Heart left ventricle (tissue), 13 donors: ENCODE measurements around the gene PIK3C2G.

Experiments
- POLR2A ChIP-seq, 2 donors: fragments of 450-650 bp; IDR thresholded peaks; one replicate each; pipeline ENCODE4 v1.6.1; 2017; ENCODE audit warnings: antibody characterized with exemption in 2 of 2, mild to moderate bottlenecking in 2 of 2, moderate library complexity in 2 of 2
- TF ChIP-seq, protein P1 (sequence below), 12 donors: fragments of 200-600 bp; sonication (generic) in 4 of 12; IDR thresholded peaks; one replicate each; pipeline versions ENCODE4 v1.5.0 to v1.8.0; 2018 to 2022; ENCODE audit warnings: antibody characterized with exemption in 12 of 12, mild to moderate bottlenecking in 5 of 12
- donor health status: ischemic (EF 13 %, LVEDD 7.1; RV severe dilation, severe dysfunction).
- donor health status: DM: no; HTN: yes; CAD: no.
- donor health status: DM: no; HTN: no; CAD: no.
- donor health status: ischemic (EF 25% LVEDD 6.9; RV normal size, moderate dysfunction).
- donor health status: ischemic (EF 25% LVEDD 5.7; RV mildly dilated, moderate dysfunction).
- donor health status: ischemic (EF 35%, LVEDD 5.7; RV mildly dilated, moderate dysfunction).
- donor health status: nonischemic (EF 11% LVEDD 7.7; RV severe dilation, severe dysfunction).
- donor health status: DM: yes; HTN: yes; CAD: no.
- donor health status: PGD.
- donor health status: ischemic (EF 29% LVEDD 5.4; RV normal size, mild dysfunction).
- donor health status: nonischemic (EF 23%, LVEDD 6.1; RV moderate dilation, normal function).

DNA sequence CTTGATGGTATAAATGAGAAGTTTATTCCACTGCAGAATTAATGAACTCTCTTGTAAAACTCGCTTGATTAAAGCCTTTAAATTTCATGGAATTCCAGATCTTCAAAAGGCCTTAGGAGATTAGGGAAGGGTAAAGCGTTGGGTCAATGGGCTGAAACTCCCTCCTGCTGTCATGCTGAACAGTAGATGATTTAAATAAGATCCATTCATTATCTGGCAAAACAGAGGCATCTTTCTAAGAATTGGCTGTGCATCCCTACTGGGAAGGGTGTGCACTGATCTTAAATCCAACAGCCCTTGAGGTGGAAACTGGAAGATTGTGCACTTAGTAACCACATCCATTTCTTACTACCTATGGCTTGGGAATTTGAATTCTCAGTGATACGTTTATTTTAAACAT, 420.5 kb downstream of the PIK3C2G start:
- TF ChIP-seq, protein P1, sequence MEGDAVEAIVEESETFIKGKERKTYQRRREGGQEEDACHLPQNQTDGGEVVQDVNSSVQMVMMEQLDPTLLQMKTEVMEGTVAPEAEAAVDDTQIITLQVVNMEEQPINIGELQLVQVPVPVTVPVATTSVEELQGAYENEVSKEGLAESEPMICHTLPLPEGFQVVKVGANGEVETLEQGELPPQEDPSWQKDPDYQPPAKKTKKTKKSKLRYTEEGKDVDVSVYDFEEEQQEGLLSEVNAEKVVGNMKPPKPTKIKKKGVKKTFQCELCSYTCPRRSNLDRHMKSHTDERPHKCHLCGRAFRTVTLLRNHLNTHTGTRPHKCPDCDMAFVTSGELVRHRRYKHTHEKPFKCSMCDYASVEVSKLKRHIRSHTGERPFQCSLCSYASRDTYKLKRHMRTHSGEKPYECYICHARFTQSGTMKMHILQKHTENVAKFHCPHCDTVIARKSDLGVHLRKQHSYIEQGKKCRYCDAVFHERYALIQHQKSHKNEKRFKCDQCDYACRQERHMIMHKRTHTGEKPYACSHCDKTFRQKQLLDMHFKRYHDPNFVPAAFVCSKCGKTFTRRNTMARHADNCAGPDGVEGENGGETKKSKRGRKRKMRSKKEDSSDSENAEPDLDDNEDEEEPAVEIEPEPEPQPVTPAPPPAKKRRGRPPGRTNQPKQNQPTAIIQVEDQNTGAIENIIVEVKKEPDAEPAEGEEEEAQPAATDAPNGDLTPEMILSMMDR (IDR thresholded peaks at IDR 0.05), result no peak
- no peak for TF ChIP-seq POLR2A (IDR thresholded peaks at IDR 0.05)
